IMR-90 (cell line): ENCODE results near the gene SIX2. TPM values are rescaled to one million over a fixed set of nuclear protein-coding genes. Genes with fewer than 3 reads are reported as not detected.
A peak's percentile ranks its signal among the peaks of the same experiment; 100 is the strongest.

Experiments used
- ATAC-seq: fragments of 200-7000 bp; cut with Tn5 transposase; 2 replicates; pipeline ENCODE4 v1.9.1; 2020; ENCODE audit warnings: low read depth, mild to moderate bottlenecking, moderate library complexity
- BruUV-seq: library from RNA; stranded (reverse); fragments of 400-500 nt; replicated peaks from 2 replicates; lab custom pipeline; 2021; lab: Mats Ljungman, UMichigan
- CTCF ChIA-PET: fragments of 300-600 bp; formaldehyde crosslinking; extraction: SDS; loops from one replicate; lab custom pipeline; 2021; ENCODE audit warnings: antibody characterized with exemption; lab: Yijun Ruan, JAX
- POLR2A ChIA-PET: fragments of 300-600 bp; sonication (Branson Sonifier 250); formaldehyde crosslinking; loops from one replicate; lab custom pipeline; 2022; ENCODE audit warnings: antibody characterized with exemption; ENCODE audit not compliant: unreplicated experiment; lab: Charles Lee
- DNase-seq: peaks from one replicate; pipeline ENCODE4 v3.0.0; 2013
- H2AFZ ChIP-seq: replicated peaks from 2 replicates; pipeline ENCODE3; 2013; ENCODE audit warnings: low read length, mild to moderate bottlenecking; ENCODE audit not compliant: poor library complexity
- H2AK5ac ChIP-seq: 2 replicates; pipeline ENCODE4 v1.6.1; 2013; ENCODE audit warnings: low read depth, low read length, inconsistent platforms
- H2AK9ac ChIP-seq: replicated peaks from 2 replicates; pipeline ENCODE3; 2013; ENCODE audit warnings: mild to moderate bottlenecking, low read depth, low read length, moderate library complexity; ENCODE audit not compliant: poor library complexity
- H2BK120ac ChIP-seq: 2 replicates; pipeline ENCODE4 v1.6.1; 2013; ENCODE audit warnings: low read depth, low read length, inconsistent platforms
- H2BK15ac ChIP-seq: 3 replicates; pipeline ENCODE4 v1.6.1; 2013; ENCODE audit warnings: low read depth, low read length, inconsistent platforms
- H2BK20ac ChIP-seq: 2 replicates; pipeline ENCODE4 v1.6.1; 2013; ENCODE audit warnings: low read depth, mild to moderate bottlenecking, inconsistent platforms, low read length, moderate library complexity
- H2BK5ac ChIP-seq: 2 replicates; pipeline ENCODE4 v1.6.1; 2013; ENCODE audit warnings: mild to moderate bottlenecking, low read depth, low read length, inconsistent platforms; ENCODE audit not compliant: poor library complexity, severe bottlenecking
- H3K14ac ChIP-seq: replicated peaks from 2 replicates; pipeline ENCODE4 v1.6.1; 2013; ENCODE audit warnings: low read depth, low read length, inconsistent platforms
- H3K18ac ChIP-seq: 2 replicates; pipeline ENCODE4 v1.6.1; 2013; ENCODE audit warnings: low read depth, low read length, control low read depth
- H3K23ac ChIP-seq: 2 replicates; pipeline ENCODE4 v1.6.1; 2013; ENCODE audit warnings: low read depth, low read length, inconsistent platforms
- H3K27ac ChIP-seq: 2 replicates; pipeline ENCODE4 v1.5.1; 2013; ENCODE audit warnings: mild to moderate bottlenecking, control low read depth, low read length; ENCODE audit not compliant: insufficient read depth
- H3K27me3 ChIP-seq: 2 replicates; pipeline ENCODE4 v1.6.1; 2013; ENCODE audit warnings: low read length; ENCODE audit not compliant: control insufficient read depth, insufficient read depth
- H3K36me3 ChIP-seq: 2 replicates; pipeline ENCODE4 v1.6.1; 2013; ENCODE audit warnings: low read length, mixed read lengths; ENCODE audit not compliant: control insufficient read depth, insufficient read depth
- H3K4ac ChIP-seq: 2 replicates; pipeline ENCODE4 v1.6.1; 2013; ENCODE audit warnings: low read depth, low read length, inconsistent platforms
- H3K4me1 ChIP-seq: 2 replicates; pipeline ENCODE4 v1.6.1; 2013; ENCODE audit warnings: low read length, mixed read lengths; ENCODE audit not compliant: control insufficient read depth, insufficient read depth
- H3K4me2 ChIP-seq: 2 replicates; pipeline ENCODE4 v1.6.1; 2013; ENCODE audit warnings: low read depth, mild to moderate bottlenecking, control low read depth, low read length, moderate library complexity
- H3K4me3 ChIP-seq: 2 replicates; pipeline ENCODE4 v1.5.1; 2013; ENCODE audit warnings: low read depth, mild to moderate bottlenecking, control low read depth, low read length, moderate library complexity; ENCODE audit not compliant: insufficient read depth
- H3K56ac ChIP-seq: 2 replicates; pipeline ENCODE4 v1.6.1; 2013; ENCODE audit warnings: low read length, inconsistent platforms; ENCODE audit not compliant: insufficient read depth; ENCODE audit errors: extremely low read depth
- H3K79me1 ChIP-seq, 2 experiments: 2 replicates each; pipeline ENCODE4 v1.6.1; 2013; ENCODE audit warnings: low read length in 2 of 2, inconsistent platforms in 1 of 2, low read depth in 1 of 2
- H3K9ac ChIP-seq: 2 replicates; pipeline ENCODE4 v1.6.1; 2013; ENCODE audit warnings: low read depth, low read length, control low read depth
- H3K9me1 ChIP-seq: 2 replicates; pipeline ENCODE4 v1.6.1; 2013; ENCODE audit warnings: low read length, inconsistent platforms; ENCODE audit not compliant: insufficient read depth
- H3K9me3 ChIP-seq: 2 replicates; pipeline ENCODE4 v1.6.1; 2013; ENCODE audit warnings: low read length; ENCODE audit not compliant: control insufficient read depth, insufficient read depth
- H4K20me1 ChIP-seq: 2 replicates; pipeline ENCODE4 v1.6.1; 2013; ENCODE audit warnings: low read length, inconsistent platforms; ENCODE audit not compliant: insufficient read depth
- H4K5ac ChIP-seq: 2 replicates; pipeline ENCODE4 v1.6.1; 2013; ENCODE audit warnings: mild to moderate bottlenecking, low read depth, low read length, control low read depth
- H4K8ac ChIP-seq, 2 experiments: 2 replicates each; pipeline ENCODE4 v1.6.1; 2013; ENCODE audit warnings: low read depth in 2 of 2, low read length in 2 of 2, control low read depth in 1 of 2, inconsistent platforms in 1 of 2
- H4K91ac ChIP-seq: 2 replicates; pipeline ENCODE4 v1.6.1; 2013; ENCODE audit warnings: low read depth, low read length, inconsistent platforms; ENCODE audit not compliant: insufficient read depth
- BHLHE40 ChIP-seq: fragments of 150-350 bp; IDR thresholded peaks from 2 replicates; pipeline ENCODE4 v1.6.1; 2016; ENCODE audit warnings: mild to moderate bottlenecking, low read depth, low read length
- CTCF ChIP-seq: conservative IDR thresholded peaks from 2 replicates; pipeline ENCODE4 v1.5.1; 2012; ENCODE audit warnings: mild to moderate bottlenecking, low read depth, low read length, improper control_type of control experiment
- POLR2A ChIP-seq: IDR thresholded peaks from 2 replicates; pipeline ENCODE4 v1.6.1; 2012; ENCODE audit warnings: mild to moderate bottlenecking, low read depth, low read length
- RFX5 ChIP-seq: IDR thresholded peaks from 2 replicates; pipeline ENCODE4 v1.8.0; 2012; ENCODE audit warnings: low read depth, mild to moderate bottlenecking, low read length, moderate library complexity
- WGBS, 2 experiments: methylation state at CpG; one replicate each; pipeline versions ENCODE4 v1.1.5 to v1.1.7; 2013; ENCODE audit warnings: missing lambda C conversion rate in 2 of 2; ENCODE audit not compliant: insufficient read length in 1 of 2; ENCODE audit errors: extremely low coverage in 2 of 2; 5-methylcytosine and 5-hydroxymethylcytosine counted together
- dilution Hi-C: fragments of 300-500 bp; cut with HindIII; formaldehyde crosslinking; loops from one replicate; pipeline ENCODE4 v1.14.3; 2018; ENCODE audit warnings: low sequenced_read_pairs; ENCODE audit not compliant: unreplicated experiment
- in situ Hi-C: fragments of 300-500 bp; cut with MboI; formaldehyde crosslinking; loops from 3 replicates; pipeline ENCODE4 v1.14.3; 2019; ENCODE audit warnings: low sequenced_read_pairs, inconsistent platforms, mixed read lengths
- intact Hi-C: fragments of 100-400 bp; cut with micrococcal nuclease; formaldehyde crosslinking; loops from 2 replicates; pipeline ENCODE4 v1.10.0; 2022
- polyA plus RNA-seq, 3 experiments: library from polyadenylated mRNA; depleted of rRNA; stranded (reverse); fragments of >200 nt; gene quantifications; 2 replicates each; pipeline ENCODE4 v1.2.3, GENCODE V29; 2012; ENCODE audit warnings: low replicate concordance in 1 of 3
- total RNA-seq: library from RNA; depleted of rRNA; stranded (reverse); fragments of >200 nt; gene quantifications from 2 replicates; pipeline ENCODE4 v1.2.3, GENCODE V29; 2012

The SIX2 gene
- total and polyA plus RNA-seq, 2 of the 4 experiments (the other 2 are of a cell fraction), result not detected

GRCh38 chr2:44964752-44965236, 44.5 kb downstream of the SIX2 start:
- Histone ChIP-seq H2BK15ac (no peak overlapping the region), H4K5ac (no peak overlapping the region), H2AK5ac (no peak overlapping the region), H3K14ac (no peak overlapping the region), H3K4me2 (no peak overlapping the region), H3K36me3 (no peaks in the 10 kb centered on the region), H3K4me1 (no peaks in the 10 kb centered on the region), H3K27ac (no peak overlapping the region), H4K8ac (no peak overlapping the region), H4K20me1 (no peaks in the 10 kb centered on the region), H3K9me1 (no peaks in the 10 kb centered on the region), H2BK120ac (no peak overlapping the region), H3K18ac (no peak overlapping the region), H2AK9ac (no peak overlapping the region), H3K4me3 (no peak overlapping the region), H3K9me3 (no peaks in the 10 kb centered on the region), H3K56ac (no peak overlapping the region), H4K91ac (no peak overlapping the region), H3K79me1 (no peaks in the 10 kb centered on the region), H3K4ac (no peak overlapping the region), H3K23ac (no peak overlapping the region), H2AFZ (no peak overlapping the region), H2BK20ac (no peak overlapping the region), H2BK5ac (no peak overlapping the region), H3K9ac (no peak overlapping the region), H3K27me3 (peaks cover 44% of the 10 kb centered on the region)
- DNase-seq (no peak), ATAC-seq (no peak)
- no peak for TF ChIP-seq POLR2A
- 0 out of 2 replicates have a peak, but pooled peaks have one; percentile 6 for TF ChIP-seq CTCF
- TF ChIP-seq RFX5, result no peak
- TF ChIP-seq BHLHE40, result no peak
- no TSS peak for BruUV-seq
- ChIA-PET POLR2A (no interaction called here), CTCF (interaction anchor here (1.0 kb wide), 1 partner anchor 546 kb away, joined by 3 read pairs; no protein-coding TSS in a partner anchor)
- intact Hi-C loops (no loop called here), dilution Hi-C loops (no loop called here), in situ Hi-C loops (loop anchor here (10.0 to 25.0 kb wide), 2 partner anchors 477 to 920 kb away; no protein-coding TSS in a partner anchor)
- WGBS, 2 experiments, result 41% methylated on average over 4 of the region's 16 CpGs; no CpG with 5 or more reads in 1 of the 2 experiments
